Epidermal melanocyte (primary cell): Measurements from ENCODE around the gene RBBP4.
A peak's percentile ranks its signal among the peaks of the same experiment; 100 is the strongest.
"Not testable (repeated sequence)": the region's sequence is repeated elsewhere in the genome, so short reads cannot be mapped to it uniquely, and the experiment has no call there.

Source experiments
- DNase-seq: peaks from one replicate; pipeline ENCODE4 v3.0.0; 2011; ENCODE audit warnings: low spot score; ENCODE audit not compliant: insufficient read length

The RBBP4 gene

DNA sequence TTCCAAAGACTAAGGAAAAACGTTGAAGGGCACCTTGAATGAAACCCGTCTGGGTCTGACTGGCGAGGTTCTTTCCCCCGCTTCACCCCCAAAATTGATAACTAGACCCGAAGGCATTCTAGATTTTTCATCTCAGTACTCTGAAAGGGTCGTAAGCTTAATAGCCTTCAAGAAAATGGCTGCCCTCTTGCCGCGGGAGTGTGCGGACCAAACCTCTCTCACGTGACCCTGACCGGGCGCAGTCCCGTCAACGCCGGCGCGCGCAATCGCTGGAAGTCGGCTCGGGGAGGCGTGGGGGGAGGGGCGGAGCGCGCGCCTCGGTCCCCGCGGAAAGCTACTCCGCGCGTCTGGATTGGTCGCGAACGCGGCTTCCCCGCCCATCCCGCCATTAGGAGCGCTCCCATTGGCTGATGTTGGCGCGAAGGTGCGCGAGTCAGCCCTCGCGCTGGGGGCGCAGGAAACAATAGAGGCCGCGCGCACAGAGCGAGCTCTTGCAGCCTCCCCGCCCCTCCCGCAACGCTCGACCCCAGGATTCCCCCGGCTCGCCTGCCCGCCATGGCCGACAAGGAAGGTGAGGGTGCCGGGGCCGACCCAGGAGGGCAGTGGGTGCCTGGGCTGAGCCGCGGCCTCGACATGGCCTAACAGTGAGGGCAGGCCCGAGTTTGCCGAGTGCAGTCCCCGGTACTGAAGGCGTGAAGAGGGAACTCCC, at the start of gene RBBP4:
TSS of gene RBBP4 (plus strand) at position 457 of the 709 bp plus-strand sequence. CDS start at position 556, 99 bp downstream.
- DNase-seq, result peak; percentile 96

DNA sequence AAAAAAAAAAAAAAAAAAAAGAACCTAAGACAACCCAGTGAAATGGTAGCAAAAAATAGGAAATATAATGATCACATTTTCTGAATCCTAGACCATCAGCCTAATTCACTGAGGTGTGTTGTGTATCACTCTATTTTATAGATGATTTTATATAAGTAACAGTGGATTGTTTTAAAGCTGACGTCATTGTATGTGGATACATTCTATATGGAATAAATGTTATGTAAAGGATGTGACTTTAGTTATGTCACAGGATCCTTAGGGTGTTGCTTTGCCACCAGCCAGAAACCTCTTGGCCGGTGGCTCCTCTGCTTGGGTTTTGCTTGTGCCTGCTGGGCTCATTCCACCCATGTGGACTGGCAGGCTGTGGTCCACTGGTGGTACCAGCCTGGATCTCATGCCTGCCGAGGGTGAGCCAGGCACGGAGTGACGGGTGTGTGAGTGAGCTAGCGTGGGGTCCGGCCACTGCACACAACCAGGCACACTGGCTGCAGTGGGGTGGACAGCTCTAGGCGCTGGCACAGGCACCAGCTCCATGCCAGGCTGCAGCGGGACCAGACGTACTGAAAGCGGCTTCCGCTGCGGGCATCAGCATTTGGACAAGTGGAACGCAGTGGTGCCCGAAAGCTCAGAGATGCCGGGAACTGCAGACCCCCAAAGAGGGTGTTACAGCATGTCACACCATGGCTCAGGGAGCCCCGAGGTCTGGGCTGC, 45.1 kb upstream of the RBBP4 start:
- DNase-seq, result no peak

DNA sequence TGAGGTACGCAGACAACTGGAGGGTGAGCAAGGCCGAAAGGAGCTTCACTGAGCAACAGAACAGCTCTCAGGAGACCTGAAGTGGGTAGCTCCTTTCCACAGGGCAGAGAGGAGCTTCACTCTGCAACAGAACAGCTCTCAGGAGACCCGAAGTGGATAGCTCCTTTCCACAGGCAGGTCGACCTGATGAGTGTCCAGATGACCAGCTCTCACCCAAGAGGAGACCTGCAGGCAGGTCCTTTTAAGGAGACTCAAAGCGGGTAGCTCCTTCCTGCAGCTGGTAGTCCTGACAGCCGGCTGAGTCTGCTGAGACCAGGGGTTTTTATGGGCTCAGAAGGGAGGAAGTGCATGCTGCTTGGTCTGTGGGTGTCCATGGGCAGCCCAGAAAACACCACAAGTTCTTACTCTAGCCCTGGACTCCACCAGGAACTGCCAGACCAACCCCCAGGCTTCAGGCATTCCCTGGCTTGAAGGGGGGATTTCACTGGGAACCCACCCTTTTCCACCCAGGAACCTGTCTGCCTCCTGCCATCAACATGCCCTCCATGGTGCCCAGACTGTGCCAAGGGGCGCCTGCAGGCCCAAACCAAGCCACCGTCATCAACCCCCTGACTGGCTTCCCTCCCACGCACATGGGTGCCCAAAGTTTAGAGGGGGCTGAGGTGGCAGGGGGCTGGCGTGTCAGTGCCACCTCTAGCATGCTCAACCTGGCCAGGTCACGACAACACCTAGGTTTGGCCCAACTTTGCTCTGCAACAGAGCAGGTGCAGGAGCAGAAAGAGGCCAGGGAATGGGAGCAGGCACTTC, 44.2 kb upstream of the RBBP4 start:
- DNase-seq, result no peak

DNA sequence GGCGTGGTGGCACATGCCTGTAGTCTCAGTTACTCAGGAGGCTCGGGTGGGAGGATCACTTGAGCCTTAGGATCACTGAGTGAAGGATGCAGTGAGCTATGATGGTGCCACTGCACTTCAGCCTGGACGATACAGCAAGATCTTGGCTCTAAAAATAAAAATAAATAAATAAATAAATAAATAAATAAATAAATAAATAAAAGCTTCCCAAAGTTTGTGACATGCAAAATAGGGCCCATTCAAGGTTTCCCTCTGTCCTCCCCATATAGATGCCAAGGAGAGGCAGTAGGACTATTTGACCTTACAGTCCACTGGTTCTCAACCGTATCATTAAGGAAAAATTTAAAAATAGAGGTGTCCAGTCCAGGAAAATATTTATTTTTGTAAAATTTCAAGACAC, 41.8 kb upstream of the RBBP4 start:
- DNase-seq, result no peak

DNA sequence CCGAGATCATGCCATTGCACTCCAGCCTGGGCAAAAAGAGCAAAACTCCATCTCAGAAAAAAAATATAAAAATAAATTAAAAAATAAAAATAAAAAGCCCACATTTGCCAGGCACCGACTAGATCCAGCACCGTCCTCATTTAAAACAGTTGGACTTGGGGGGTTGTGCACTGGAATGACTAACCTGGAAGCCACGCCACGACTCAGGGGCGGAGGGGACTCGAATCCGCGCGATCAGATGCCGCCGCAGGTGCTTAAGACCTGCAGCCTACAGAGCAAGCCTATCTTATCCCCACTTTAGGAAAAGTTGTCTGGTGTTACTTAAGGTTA, 39.2 kb upstream of the RBBP4 start:
- DNase-seq, result no peak

DNA sequence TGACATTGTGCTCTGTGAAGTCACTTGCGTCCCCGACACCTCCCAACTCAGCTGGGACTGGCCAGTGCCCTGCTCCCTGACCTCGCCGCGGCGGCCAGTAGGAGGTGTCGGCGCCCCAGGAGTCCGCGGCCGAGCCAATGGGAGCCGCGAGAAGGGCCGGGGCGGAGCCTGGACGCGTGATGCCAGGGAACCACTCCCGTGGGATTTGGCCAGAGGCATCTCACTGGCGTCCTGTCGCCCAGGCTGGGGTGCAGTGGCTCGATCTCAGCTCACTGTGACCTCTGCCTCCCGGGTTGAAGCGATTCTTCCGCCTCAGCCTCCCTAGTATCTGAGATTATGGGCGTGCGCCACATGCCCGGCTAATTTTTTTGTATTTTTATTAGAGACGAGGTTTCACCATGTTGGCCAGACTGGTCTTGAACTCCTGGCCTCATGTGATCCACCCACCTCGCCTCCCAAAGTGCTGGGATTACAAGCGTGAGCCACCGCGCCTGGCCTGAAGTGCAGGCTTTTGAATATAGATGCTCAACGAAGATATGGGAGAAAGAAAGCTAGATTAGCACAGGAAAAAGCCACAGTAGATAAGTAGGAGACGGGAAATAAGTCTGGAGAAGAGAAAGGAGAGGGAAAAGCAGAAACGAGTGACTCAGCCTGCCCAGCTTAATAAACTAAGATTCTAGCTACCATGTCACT, 38.7 kb upstream of the RBBP4 start:
- DNase-seq, result peak; percentile 86

DNA sequence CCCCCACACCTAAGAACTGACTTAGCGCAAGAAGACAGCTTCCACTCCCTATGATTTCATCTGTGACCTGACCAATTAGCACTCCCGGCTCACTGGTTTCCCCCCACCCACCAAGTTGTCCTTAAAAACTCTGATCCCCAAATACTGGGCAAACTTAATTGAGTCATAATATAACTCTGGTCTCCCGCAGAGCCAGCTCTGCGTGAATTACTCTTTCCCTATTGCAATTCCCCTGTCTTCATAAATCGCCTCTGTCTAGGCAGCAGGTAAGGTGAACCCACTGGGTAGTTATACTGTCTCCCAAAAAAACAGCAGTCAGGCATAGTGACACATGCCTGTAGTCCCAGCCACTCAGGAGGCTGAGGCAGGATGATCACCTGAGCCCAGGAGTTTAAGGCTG, 37.5 kb upstream of the RBBP4 start:
- no peak for DNase-seq

DNA sequence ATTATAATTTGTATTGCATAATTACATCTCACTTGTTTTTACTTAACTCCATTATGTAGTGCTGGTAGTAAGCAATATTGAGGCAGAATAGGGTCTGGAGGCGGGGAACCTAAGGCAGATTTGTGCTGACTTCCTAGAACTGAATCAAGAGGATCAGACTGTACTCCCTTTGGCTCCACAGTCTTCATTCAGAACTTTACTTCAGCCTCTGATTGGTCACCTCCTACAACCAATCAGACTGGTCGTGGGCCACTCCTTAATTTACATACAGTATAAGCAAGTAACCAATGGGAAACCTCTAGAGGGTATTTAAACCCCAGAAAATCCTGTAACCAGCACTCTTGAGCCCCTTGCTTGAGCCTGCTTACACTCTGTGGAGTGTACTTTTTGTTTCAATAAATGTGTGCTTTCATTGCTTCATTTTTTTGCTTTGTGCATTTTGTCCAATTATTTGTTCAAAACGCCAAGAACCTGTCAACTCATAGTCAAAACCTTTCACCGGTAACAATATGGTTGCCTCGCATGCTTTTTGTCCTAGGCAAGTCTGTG, 32.3 kb upstream of the RBBP4 start:
- no peak for DNase-seq

DNA sequence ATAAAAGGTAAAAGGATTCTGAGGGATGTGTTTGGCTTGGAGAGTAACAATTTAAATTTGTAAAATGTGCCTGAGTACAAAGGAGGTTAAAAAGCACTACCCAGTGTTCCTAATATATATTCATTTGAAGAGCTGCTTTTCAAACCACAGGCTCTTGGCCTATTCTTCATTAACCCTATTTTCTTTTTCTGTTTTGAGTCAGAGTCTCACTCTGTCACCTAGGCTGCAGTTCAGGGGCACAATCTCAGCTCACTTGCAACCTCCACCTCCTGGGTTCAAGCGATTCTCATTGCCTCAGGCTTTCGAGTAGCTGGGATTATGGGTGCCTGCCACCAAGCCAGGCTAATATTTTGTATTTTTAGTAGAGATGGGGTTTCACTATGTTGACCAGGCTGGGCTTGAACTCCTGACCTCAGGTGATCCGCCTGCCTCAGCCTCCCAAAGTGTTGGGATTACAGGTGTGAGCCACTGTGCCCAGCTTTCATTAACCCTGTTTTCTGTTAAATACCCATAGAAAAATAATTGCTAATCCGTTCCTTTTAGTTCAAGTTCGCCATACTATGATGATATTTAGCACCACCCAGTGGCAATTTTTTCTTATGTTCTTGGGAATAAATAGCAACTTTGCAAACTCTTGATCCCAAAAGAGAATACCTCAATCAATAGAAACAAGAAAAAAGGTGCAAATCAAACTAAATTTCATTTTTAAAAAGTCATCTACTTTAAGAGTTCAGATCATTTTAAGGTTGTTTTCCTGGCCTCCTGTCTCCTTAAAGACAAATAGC, 31.1 kb upstream of the RBBP4 start:
- DNase-seq, result peak; percentile 14

DNA sequence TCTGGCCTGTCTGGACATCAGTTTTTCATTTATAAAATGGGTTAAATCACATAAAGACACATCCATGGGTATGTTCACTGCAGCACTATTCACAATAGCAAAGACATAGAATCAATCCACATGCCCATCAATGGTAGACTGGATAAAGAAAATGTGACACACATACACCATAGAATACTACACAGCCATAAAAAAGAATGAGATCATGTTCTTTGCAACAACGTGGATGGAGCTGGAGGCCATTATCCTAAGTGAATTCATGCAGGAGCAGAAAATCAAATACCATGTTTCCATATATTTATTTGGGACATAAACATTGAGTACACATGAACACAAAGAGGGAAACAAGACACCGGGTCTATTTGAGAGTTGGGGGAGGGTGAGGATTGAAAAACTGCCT, 28.8 kb upstream of the RBBP4 start:
- DNase-seq, result no peak

DNA sequence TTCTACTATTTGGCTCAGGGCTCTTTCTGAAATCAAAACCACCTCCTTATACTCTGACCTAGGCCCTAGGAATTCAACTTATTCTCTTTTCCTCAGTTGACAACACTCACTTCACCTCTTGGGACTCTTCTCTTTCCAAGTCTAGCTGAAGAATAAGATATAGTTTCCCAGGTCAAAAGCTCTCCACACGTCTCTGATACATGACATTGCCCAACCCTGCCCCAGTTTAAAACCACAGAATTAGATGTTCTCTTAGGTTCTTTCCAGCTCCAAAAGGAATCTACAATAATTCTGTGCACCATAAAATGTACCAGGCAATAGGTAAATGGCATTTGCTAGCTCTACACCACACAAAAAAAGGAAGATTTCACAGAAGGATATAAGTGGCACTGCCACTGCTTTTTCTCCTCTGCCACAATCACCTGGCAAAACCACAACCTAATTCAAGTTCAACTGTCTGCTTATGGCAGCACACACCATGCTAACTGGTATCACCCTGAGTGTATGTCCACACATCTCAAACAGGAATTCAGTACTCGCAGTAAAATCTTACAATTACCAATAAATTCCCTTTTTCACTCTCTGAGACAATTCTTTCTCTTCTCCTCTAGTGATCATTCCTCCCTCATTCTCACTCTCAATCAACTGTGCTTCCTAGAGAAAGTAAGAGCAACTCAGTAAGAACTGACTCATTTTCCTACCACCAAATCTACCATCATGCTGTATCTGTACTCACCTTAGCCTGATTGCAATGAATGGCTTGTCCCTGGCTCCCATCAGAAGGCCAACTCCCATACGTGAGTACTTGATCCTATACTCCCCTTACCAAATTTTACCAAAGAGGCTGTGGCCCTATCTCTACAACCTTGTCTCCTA, 28.0 kb upstream of the RBBP4 start:
- DNase-seq, result no peak

DNA sequence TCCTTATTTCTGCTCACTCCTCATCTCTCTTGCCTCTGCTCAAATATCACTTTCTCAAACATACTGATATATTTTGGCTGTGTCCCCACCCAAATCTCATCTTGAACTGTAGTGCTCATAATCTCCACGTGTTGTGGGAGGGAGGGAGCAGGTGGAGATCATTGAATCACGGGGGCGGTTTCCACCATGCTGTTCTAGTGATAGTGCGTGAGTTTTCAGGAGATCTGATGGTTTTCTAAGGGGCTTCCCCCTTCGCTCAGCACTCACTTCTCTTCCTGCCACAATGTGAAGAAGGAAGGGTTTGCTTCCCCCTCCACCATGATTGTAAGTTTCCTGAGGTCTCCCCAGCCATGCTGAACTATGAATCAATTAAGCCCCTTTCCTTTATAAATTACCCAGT, 27.2 kb upstream of the RBBP4 start:
- no peak for DNase-seq

DNA sequence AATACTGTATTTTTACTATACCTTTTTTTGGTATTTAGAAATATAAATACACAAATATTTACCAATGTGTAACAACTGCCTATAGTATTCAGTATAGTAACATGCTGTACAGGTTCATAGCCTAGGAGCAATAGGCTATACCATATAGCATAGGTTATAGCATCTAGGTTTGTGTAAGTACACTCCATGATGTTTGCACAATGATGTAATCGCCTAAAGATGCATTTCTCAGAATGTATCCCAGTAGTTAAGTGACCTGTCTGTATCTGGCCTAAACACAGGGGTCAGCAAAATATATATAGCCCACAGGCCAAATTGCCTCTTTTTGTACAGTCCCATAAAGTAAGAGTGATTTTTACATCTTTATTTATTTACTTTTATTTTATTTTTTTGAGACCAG, 24.8 kb upstream of the RBBP4 start:
- DNase-seq, result no peak

DNA sequence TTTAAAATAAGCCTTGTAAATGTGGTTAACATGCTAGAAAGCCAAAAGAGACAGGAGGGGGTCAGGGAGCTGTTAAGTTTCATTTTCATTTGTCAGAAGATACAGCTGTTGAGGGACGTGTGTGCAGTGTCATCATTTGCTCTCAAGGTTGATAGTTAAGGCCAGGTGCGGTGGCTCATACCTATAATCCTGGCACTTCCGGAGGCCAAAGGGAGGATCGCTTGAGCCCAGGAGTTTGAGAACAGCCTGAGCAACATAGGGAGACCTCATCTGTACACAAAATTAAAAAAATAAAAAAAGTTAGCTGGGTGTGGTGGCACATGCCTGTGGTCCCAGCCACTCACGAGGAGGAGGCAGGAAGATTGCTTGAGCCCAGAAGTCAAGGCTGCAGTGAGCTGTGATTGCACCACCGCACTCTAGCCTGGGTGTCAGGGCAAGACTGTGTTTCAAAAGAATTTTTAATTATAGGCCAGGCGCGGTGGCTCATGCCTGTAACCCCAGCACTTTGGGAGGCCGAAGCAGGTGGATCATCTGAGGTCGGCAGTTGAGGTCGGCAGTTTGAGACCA, 23.3 kb upstream of the RBBP4 start:
- DNase-seq, result no peak

DNA sequence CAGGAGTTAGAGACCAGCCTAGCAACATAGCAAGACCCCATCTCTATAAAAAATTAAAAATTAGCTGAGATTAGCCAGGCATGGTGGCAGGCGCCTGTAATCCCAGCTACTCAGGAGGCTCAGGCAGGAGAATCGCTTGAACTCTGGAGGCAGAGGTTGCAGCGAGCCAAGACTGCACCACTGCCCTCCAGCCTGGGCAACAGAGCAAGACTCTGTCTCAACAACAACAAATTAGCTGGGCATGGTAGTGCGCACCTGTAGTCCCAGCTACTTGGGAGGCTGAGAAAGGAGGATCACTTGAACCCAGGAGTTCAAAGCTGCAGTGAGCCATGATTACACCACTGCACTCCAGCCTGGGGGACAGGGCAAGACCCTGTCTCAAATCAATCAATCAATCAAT, 20.8 kb upstream of the RBBP4 start:
- DNase-seq, result not testable (repeated sequence)

DNA sequence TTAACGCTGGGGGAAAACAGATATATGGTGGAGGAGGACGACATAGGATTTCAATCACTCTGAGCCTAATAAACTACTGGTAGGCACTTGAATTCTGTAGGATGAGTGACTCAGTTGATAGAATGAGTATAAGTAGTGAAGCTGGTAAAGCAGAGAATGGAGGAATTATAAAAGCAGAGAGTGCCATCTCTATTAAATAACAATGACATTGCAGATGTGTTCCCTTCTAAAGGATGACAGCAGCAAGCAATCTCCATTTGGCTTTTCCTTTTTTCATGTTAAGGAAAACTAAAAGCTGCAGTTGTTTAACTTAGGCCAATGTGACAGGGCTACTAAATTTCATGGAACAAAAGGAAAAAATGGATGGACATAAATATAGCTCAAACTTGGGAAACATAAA, 18.2 kb upstream of the RBBP4 start:
- no peak for DNase-seq

DNA sequence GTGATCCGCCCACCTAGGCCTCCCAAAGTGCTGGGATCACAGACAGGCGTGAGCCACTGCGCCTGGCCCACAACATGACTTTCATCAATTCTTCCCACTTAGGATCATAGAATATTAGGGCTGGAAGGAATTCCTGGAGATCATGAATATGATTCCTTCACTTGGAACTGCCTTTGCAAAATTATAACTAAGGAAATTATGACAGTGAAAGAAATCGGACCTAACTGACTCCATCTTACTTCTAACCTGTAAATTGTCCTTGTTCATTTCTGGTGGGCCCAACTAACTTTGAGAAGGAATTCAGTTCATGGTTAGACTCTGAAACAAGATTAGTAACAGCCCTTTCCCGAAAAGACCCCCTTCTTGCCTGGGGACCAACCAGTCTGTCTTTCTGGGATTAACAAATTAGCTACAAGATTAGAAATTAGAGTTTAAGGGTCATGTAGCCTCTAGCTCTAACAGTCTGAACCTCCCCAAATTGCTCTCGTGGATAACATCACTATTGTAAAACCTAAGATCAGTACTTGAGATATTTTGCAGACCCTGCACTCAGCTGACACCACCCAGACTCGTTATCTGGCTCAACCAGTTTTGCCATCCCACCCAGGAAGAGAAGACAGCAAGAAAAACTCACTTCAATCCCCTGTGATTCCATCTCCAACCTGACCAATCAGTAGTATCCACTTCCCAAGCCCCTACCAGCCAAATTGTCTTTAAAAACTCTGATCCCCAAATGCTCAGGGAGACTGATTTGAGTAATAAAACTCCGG, 15.3 kb upstream of the RBBP4 start:
- no peak for DNase-seq

DNA sequence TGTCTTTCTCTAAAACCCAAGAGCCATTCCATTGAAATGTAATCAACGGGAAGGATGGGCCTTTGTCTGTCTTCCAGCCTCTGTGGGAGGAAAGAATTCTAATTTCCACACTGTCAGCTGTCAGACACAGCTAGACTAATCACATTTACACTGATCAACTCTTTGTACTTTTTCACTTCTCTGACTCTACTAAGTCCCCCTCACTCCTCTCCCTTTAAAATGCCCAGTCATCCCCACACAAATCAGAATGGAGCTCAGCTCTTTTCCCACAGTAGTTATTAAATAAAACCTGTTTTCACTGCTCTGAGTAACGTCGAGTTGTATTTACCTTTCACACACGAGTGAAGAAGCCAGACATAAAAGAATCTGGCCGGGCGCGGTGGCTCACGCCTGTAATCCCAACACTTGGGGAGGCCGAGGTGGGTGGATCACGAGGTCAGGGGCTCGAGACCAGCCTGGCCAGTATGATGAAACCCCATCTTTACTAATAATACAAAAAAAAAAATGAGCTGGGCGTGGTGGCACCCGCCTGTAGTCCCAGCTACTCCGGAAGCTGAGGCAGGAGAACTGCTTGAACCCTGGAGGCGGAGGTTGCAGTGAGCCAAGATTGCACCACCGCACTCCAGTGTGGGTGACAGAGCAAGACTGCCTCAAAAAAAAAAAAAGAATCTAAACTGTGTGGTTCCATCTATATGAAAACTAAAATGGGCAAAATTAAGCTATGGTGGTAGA, 13.9 kb upstream of the RBBP4 start:
- DNase-seq, result no peak
